ENCODE data around the gene SEC31B.

GRCh38 chr10:100510533-100511308 is 8.9 kb downstream of the SEC31B start:
- TF ChIP-seq CTCF (IDR thresholded peaks at IDR 0.05), result no peak
- TF ChIP-seq POLR2A (IDR thresholded peaks at IDR 0.05), result no peak
